Prostate gland (tissue), 2 donors: Measurements from ENCODE around the gene RPE65.

Source experiments
- POLR2A ChIP-seq: fragments of 450-650 bp; IDR thresholded peaks from one replicate; pipeline ENCODE4 v1.6.1; 2016; ENCODE audit warnings: antibody characterized with exemption, mild to moderate bottlenecking
- TF ChIP-seq, protein P1 (sequence below), 4 experiments: fragments of 200-600 bp in 2 of 4; fragments of 450-650 bp in 2 of 4; sonication (generic) in 2 of 4; IDR thresholded peaks; 1 replicate in 3 of 4; 2 replicates in 1 of 4; pipeline ENCODE4 v1.5.1; 2016 to 2019; ENCODE audit warnings: antibody characterized with exemption in 4 of 4, mild to moderate bottlenecking in 2 of 4, moderate library complexity in 2 of 4

DNA sequence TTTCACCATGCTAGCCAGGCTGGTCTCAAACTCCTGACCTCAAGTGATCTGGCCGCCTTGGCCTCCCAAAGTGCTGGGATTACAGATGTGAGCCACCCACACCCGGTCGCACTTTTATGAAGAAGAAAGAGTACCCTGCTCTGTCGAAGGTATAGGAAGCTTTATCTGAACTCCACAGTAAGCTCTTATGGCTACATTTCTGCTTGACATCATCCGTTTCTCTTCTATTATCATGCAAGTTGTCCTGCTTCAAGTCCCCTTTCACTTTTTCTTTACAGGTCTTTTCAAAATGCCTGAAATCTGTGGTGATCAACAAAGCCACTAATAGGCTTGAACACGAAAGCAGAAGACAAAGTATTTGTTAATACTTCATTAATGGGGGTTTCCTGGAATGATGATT, 4.0 kb downstream of the RPE65 start:
- TF ChIP-seq, protein P1, sequence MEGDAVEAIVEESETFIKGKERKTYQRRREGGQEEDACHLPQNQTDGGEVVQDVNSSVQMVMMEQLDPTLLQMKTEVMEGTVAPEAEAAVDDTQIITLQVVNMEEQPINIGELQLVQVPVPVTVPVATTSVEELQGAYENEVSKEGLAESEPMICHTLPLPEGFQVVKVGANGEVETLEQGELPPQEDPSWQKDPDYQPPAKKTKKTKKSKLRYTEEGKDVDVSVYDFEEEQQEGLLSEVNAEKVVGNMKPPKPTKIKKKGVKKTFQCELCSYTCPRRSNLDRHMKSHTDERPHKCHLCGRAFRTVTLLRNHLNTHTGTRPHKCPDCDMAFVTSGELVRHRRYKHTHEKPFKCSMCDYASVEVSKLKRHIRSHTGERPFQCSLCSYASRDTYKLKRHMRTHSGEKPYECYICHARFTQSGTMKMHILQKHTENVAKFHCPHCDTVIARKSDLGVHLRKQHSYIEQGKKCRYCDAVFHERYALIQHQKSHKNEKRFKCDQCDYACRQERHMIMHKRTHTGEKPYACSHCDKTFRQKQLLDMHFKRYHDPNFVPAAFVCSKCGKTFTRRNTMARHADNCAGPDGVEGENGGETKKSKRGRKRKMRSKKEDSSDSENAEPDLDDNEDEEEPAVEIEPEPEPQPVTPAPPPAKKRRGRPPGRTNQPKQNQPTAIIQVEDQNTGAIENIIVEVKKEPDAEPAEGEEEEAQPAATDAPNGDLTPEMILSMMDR (IDR thresholded peaks at IDR 0.05): no peak
- TF ChIP-seq POLR2A: no peak
